ENCODE results near the gene CETN1.

- no peak for TF ChIP-seq CTCF (IDR thresholded peaks at IDR 0.05)
- TF ChIP-seq, protein P1, sequence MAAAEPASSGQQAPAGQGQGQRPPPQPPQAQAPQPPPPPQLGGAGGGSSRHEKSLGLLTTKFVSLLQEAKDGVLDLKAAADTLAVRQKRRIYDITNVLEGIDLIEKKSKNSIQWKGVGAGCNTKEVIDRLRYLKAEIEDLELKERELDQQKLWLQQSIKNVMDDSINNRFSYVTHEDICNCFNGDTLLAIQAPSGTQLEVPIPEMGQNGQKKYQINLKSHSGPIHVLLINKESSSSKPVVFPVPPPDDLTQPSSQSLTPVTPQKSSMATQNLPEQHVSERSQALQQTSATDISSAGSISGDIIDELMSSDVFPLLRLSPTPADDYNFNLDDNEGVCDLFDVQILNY (CRISPR knock-in tag; IDR thresholded peaks at IDR 0.05): no peak
- no peak for TF ChIP-seq KAT7 (CRISPR knock-in tag; IDR thresholded peaks at IDR 0.05; ENCODE audit: borderline replicate concordance)
- TF ChIP-seq ETV6 (CRISPR knock-in tag; IDR thresholded peaks at IDR 0.05): no peak
- TF ChIP-seq, protein P2, sequence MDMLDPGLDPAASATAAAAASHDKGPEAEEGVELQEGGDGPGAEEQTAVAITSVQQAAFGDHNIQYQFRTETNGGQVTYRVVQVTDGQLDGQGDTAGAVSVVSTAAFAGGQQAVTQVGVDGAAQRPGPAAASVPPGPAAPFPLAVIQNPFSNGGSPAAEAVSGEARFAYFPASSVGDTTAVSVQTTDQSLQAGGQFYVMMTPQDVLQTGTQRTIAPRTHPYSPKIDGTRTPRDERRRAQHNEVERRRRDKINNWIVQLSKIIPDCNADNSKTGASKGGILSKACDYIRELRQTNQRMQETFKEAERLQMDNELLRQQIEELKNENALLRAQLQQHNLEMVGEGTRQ (CRISPR knock-in tag; IDR thresholded peaks at IDR 0.05): no peak
- TF ChIP-seq ZNF416 (CRISPR knock-in tag; IDR thresholded peaks at IDR 0.05): no peak
- TF ChIP-seq ZNF232 (CRISPR knock-in tag; IDR thresholded peaks at IDR 0.05): no peak
- TF ChIP-seq SMAD4 (CRISPR knock-in tag; IDR thresholded peaks at IDR 0.05): no peak
- TF ChIP-seq FOXP4 (CRISPR knock-in tag; IDR thresholded peaks at IDR 0.05): no peak
- no peak for TF ChIP-seq FOXK1 (CRISPR knock-in tag; IDR thresholded peaks at IDR 0.05)
- no peak for TF ChIP-seq ESRRA (CRISPR knock-in tag; IDR thresholded peaks at IDR 0.05; ENCODE audit: borderline replicate concordance)
These were observed 6.8 kb upstream of the CETN1 start for GRCh38 chr18:573385-573784.

All from WTC11 (cell line).